ENCODE measurements around the gene GDPD5.
"Not testable (repeated sequence)": the region's sequence is repeated elsewhere in the genome, so short reads cannot be mapped to it uniquely, and the experiment has no call there.

GDPD5 gene

GRCh38 chr11:75429902-75430713 lies 95.6 kb downstream of the GDPD5 start:
- FAIRE-seq, result no peak
- DNase-seq (ENCODE audit: low spot score), result no peak

- DNase-seq (ENCODE audit: low spot score) (no peak), FAIRE-seq (no peak)
Observed at GRCh38 chr11:75429641-75429901, 96.2 kb downstream of the GDPD5 start.

- DNase-seq (ENCODE audit: low spot score) (no peak), FAIRE-seq (no peak)
Observed at GRCh38 chr11:75428989-75429640, 96.6 kb downstream of the GDPD5 start.

GRCh38 chr11:75428281-75428724 lies 97.4 kb downstream of the GDPD5 start:
- no peak for DNase-seq (ENCODE audit: low spot score)
- FAIRE-seq, result no peak

- DNase-seq (ENCODE audit: low spot score), result no peak
- no peak for FAIRE-seq
Observed at GRCh38 chr11:75427181-75427580, 98.6 kb downstream of the GDPD5 start.

GRCh38 chr11:75426720-75427086 lies 99.0 kb downstream of the GDPD5 start:
- FAIRE-seq (no peak), DNase-seq (ENCODE audit: low spot score) (no peak)

GRCh38 chr11:75425422-75425821 lies 100.3 kb downstream of the GDPD5 start:
- FAIRE-seq, result no peak
- DNase-seq (ENCODE audit: low spot score), result peak; percentile 37

- DNase-seq (ENCODE audit: low spot score), result no peak
- no peak for FAIRE-seq
Observed at GRCh38 chr11:75424396-75424795, 101.3 kb downstream of the GDPD5 start.

GRCh38 chr11:75423721-75424120 lies 102.0 kb downstream of the GDPD5 start:
- FAIRE-seq (no peak), DNase-seq (ENCODE audit: low spot score) (no peak)

- DNase-seq (ENCODE audit: low spot score) (no peak), FAIRE-seq (no peak)
Observed at GRCh38 chr11:75422248-75423231, 103.2 kb downstream of the GDPD5 start.

- DNase-seq (ENCODE audit: low spot score) (no peak), FAIRE-seq (no peak)
Observed at GRCh38 chr11:75421902-75422247, 103.9 kb downstream of the GDPD5 start.

GRCh38 chr11:75421035-75421602 lies 104.6 kb downstream of the GDPD5 start:
- DNase-seq (ENCODE audit: low spot score), result no peak
- FAIRE-seq, result no peak

GRCh38 chr11:75420224-75421034 lies 105.3 kb downstream of the GDPD5 start:
- no peak for DNase-seq (ENCODE audit: low spot score)

GRCh38 chr11:75413864-75414263 lies 111.9 kb downstream of the GDPD5 start:
- DNase-seq (ENCODE audit: low spot score), result no peak
- no peak for FAIRE-seq

More at GRCh38 chr11:75420224-75421034, 105.3 kb downstream of the GDPD5 start:
- FAIRE-seq, result no peak

- FAIRE-seq, result not testable (repeated sequence)
Observed at GRCh38 chr11:75413146-75413545, 112.6 kb downstream of the GDPD5 start.

GRCh38 chr11:75409971-75410370 lies 115.8 kb downstream of the GDPD5 start:
- FAIRE-seq, result not testable (repeated sequence)

More at GRCh38 chr11:75413146-75413545, 112.6 kb downstream of the GDPD5 start:
- not testable (repeated sequence) for DNase-seq (ENCODE audit: low spot score)

GRCh38 chr11:75408957-75409219 lies 116.9 kb downstream of the GDPD5 start:
- no peak for FAIRE-seq
- no peak for DNase-seq (ENCODE audit: low spot score)

More at GRCh38 chr11:75409971-75410370, 115.8 kb downstream of the GDPD5 start:
- not testable (repeated sequence) for DNase-seq (ENCODE audit: low spot score)

GRCh38 chr11:75406338-75406777 lies 119.4 kb downstream of the GDPD5 start:
- FAIRE-seq, result no peak
- DNase-seq (ENCODE audit: low spot score), result no peak

GRCh38 chr11:75403983-75404658 lies 121.6 kb downstream of the GDPD5 start:
- FAIRE-seq, result no peak
- no peak for DNase-seq (ENCODE audit: low spot score)

GRCh38 chr11:75403037-75403436 lies 122.7 kb downstream of the GDPD5 start:
- FAIRE-seq (no peak), DNase-seq (ENCODE audit: low spot score) (no peak)

Data from urothelium cell line (cell line).